Panc1 (cell line): ENCODE results near the gene ZCWPW2. TPM values are rescaled to one million over a fixed set of nuclear protein-coding genes. Genes with fewer than 3 reads are reported as not detected.

Source experiments
- ATAC-seq: fragments of 200-7000 bp; cut with Tn5 transposase; 2 replicates; pipeline ENCODE4 v1.9.1; 2020; ENCODE audit warnings: mild to moderate bottlenecking, moderate library complexity
- BruUV-seq: library from RNA; stranded (reverse); fragments of 400-500 nt; replicated peaks from 2 replicates; lab custom pipeline; 2021; lab: Mats Ljungman, UMichigan
- CTCF ChIA-PET: fragments of 300-600 bp; sonication (Branson Sonifier 250); formaldehyde crosslinking; loops from one replicate; lab custom pipeline; 2022; ENCODE audit warnings: antibody characterized with exemption; lab: Charles Lee
- POLR2A ChIA-PET: fragments of 300-600 bp; sonication (Branson Sonifier 250); formaldehyde crosslinking; loops from one replicate; lab custom pipeline; 2022; ENCODE audit warnings: antibody characterized with exemption; lab: Charles Lee
- DNase-seq: peaks from one replicate; pipeline ENCODE4 v3.0.0-alpha.2; 2010; ENCODE audit warnings: low read depth, low spot score
- H3K27ac ChIP-seq: 2 replicates; pipeline ENCODE4 v1.5.1; 2011; ENCODE audit warnings: mild to moderate bottlenecking, low read length, inconsistent platforms
- H3K27me3 ChIP-seq: fragments of 200-500 bp; sonication (Bioruptor generic); 2 replicates; pipeline ENCODE4 v1.6.0; 2014; ENCODE audit warnings: low read length, inconsistent platforms; ENCODE audit not compliant: control insufficient read depth, insufficient read depth
- H3K36me3 ChIP-seq: fragments of 200-500 bp; sonication (Bioruptor generic); 2 replicates; pipeline ENCODE4 v1.5.1; 2014; ENCODE audit warnings: inconsistent platforms, mild to moderate bottlenecking, low read length, moderate library complexity; ENCODE audit not compliant: control insufficient read depth, insufficient read depth
- H3K4me1 ChIP-seq: 2 replicates; pipeline ENCODE4 v1.5.1; 2011; ENCODE audit warnings: inconsistent platforms, mild to moderate bottlenecking, low read length, moderate library complexity; ENCODE audit not compliant: control insufficient read depth, insufficient read depth
- H3K4me3 ChIP-seq, 2 experiments: 2 replicates each; pipeline ENCODE4 v1.5.1; 2011 to 2012; ENCODE audit warnings: low read depth in 2 of 2, low read length in 2 of 2, mild to moderate bottlenecking in 2 of 2, inconsistent platforms in 1 of 2, moderate library complexity in 1 of 2
- H3K9me3 ChIP-seq: fragments of 200-500 bp; sonication (Bioruptor generic); 2 replicates; pipeline ENCODE4 v1.5.1; 2014; ENCODE audit warnings: low read depth, mild to moderate bottlenecking, inconsistent platforms, low read length, moderate library complexity; ENCODE audit not compliant: control insufficient read depth, insufficient read depth
- POLR2AphosphoS5 ChIP-seq: IDR thresholded peaks from 2 replicates; pipeline ENCODE4 v1.6.1; 2012; ENCODE audit warnings: mild to moderate bottlenecking, low read depth, low read length, moderate library complexity
- SIN3A ChIP-seq: IDR thresholded peaks from 2 replicates; pipeline ENCODE4 v1.6.1; 2012; ENCODE audit warnings: low read depth, mild to moderate bottlenecking, low read length, moderate library complexity, borderline replicate concordance; ENCODE audit not compliant: insufficient read depth
- TCF7L2 ChIP-seq: IDR thresholded peaks from 2 replicates; pipeline ENCODE4 v1.6.1; 2011; ENCODE audit warnings: mild to moderate bottlenecking, low read depth, low read length, inconsistent platforms
- in situ Hi-C: cut with HindIII; loops from 2 replicates; pipeline ENCODE4 v1.10.0; 2016; ENCODE audit warnings: low sequenced_read_pairs, low pct_unique_long_range_greater_than_20kb
- intact Hi-C: fragments of 100-400 bp; cut with micrococcal nuclease; formaldehyde crosslinking; loops from one replicate; pipeline ENCODE4 v1.10.0; 2022; ENCODE audit not compliant: unreplicated experiment
- total RNA-seq: library from RNA; stranded (reverse); gene quantifications from one replicate; pipeline ENCODE4 v1.2.1, GENCODE V29; 2021; ENCODE audit not compliant: unreplicated experiment
- TF ChIP-seq, protein P1 (sequence below): fragments of 450-650 bp; IDR thresholded peaks from 2 replicates; pipeline ENCODE4 v1.5.1; 2017; ENCODE audit warnings: mild to moderate bottlenecking
- TF ChIP-seq, protein P2 (sequence below), 2 experiments: IDR thresholded peaks; 2 replicates each; pipeline ENCODE4 v1.6.1; 2011 to 2012; ENCODE audit warnings: low read depth in 2 of 2, control low read depth in 1 of 2, low read length in 1 of 2, mild to moderate bottlenecking in 1 of 2, moderate library complexity in 1 of 2; ENCODE audit not compliant: insufficient read depth in 1 of 2

The ZCWPW2 gene
- total RNA-seq, 1 experiment from 2014 or later = 0.82 TPM

DNA sequence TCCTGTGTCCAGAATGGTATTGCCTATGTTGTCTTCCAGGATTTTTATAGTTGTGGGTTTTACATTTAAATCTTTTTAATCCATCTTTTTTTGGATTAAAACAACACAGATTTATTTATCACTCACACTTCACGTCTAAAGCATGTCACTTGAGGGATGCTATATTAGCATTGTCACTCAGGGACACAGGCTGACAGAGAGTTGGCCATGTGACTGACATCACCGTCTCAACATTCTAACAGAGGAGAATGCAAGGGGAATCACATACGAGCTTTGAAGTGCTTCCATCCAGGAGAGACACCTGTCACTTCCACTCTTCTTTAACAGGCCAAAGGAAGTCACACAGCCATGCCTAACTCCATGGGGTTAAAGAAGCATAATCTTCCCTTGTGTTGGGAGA, 204.7 kb downstream of the ZCWPW2 start:
- CTCF ChIA-PET = no interaction called here
- POLR2A ChIA-PET = no interaction called here
- intact Hi-C loops (no loop called here), in situ Hi-C loops (no loop called here)
- Histone ChIP-seq H3K4me3 (no peak overlapping the region), H3K27me3 (no peaks in the 10 kb centered on the region), H3K4me1 (no peaks in the 10 kb centered on the region), H3K27ac (no peak overlapping the region), H3K9me3 (no peaks in the 10 kb centered on the region), H3K36me3 (no peaks in the 10 kb centered on the region)
- ATAC-seq (no peak), DNase-seq (no peak)
- no TSS peak for BruUV-seq
- TF ChIP-seq, protein P1, sequence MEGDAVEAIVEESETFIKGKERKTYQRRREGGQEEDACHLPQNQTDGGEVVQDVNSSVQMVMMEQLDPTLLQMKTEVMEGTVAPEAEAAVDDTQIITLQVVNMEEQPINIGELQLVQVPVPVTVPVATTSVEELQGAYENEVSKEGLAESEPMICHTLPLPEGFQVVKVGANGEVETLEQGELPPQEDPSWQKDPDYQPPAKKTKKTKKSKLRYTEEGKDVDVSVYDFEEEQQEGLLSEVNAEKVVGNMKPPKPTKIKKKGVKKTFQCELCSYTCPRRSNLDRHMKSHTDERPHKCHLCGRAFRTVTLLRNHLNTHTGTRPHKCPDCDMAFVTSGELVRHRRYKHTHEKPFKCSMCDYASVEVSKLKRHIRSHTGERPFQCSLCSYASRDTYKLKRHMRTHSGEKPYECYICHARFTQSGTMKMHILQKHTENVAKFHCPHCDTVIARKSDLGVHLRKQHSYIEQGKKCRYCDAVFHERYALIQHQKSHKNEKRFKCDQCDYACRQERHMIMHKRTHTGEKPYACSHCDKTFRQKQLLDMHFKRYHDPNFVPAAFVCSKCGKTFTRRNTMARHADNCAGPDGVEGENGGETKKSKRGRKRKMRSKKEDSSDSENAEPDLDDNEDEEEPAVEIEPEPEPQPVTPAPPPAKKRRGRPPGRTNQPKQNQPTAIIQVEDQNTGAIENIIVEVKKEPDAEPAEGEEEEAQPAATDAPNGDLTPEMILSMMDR = no peak
- TF ChIP-seq POLR2AphosphoS5 (no peak), SIN3A (no peak), TCF7L2 (no peak)
- TF ChIP-seq, protein P2, sequence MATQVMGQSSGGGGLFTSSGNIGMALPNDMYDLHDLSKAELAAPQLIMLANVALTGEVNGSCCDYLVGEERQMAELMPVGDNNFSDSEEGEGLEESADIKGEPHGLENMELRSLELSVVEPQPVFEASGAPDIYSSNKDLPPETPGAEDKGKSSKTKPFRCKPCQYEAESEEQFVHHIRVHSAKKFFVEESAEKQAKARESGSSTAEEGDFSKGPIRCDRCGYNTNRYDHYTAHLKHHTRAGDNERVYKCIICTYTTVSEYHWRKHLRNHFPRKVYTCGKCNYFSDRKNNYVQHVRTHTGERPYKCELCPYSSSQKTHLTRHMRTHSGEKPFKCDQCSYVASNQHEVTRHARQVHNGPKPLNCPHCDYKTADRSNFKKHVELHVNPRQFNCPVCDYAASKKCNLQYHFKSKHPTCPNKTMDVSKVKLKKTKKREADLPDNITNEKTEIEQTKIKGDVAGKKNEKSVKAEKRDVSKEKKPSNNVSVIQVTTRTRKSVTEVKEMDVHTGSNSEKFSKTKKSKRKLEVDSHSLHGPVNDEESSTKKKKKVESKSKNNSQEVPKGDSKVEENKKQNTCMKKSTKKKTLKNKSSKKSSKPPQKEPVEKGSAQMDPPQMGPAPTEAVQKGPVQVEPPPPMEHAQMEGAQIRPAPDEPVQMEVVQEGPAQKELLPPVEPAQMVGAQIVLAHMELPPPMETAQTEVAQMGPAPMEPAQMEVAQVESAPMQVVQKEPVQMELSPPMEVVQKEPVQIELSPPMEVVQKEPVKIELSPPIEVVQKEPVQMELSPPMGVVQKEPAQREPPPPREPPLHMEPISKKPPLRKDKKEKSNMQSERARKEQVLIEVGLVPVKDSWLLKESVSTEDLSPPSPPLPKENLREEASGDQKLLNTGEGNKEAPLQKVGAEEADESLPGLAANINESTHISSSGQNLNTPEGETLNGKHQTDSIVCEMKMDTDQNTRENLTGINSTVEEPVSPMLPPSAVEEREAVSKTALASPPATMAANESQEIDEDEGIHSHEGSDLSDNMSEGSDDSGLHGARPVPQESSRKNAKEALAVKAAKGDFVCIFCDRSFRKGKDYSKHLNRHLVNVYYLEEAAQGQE (IDR thresholded peaks at IDR 0.05; ENCODE audit: insufficient read depth in 1 of 2, low read depth in 2 of 2, low read length in 1 of 2) = no peak

DNA sequence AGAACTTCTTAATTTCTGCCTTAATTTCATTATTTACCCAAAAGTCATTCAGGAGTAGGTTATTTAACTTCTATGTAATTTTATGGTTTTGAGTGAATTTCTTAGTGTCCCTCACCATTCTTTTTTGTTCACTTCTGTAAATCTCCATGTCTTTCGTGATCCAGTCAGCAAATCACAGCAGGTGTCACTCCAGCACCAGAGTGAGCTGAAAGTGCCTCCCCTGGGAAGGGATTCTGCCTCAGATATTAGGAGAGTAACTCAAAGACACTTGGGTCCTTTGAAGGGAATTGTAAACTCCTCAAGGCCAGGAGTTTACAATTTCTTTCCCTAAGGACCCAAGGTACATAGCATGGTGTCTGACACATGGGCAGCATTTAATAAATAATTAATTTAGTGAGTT, 207.7 kb downstream of the ZCWPW2 start:
- Histone ChIP-seq H3K36me3 (no peaks in the 10 kb centered on the region), H3K9me3 (no peaks in the 10 kb centered on the region), H3K27me3 (no peaks in the 10 kb centered on the region), H3K4me1 (no peaks in the 10 kb centered on the region), H3K27ac (no peak overlapping the region), H3K4me3 (no peak overlapping the region)
- in situ Hi-C loops = no loop called here
- ChIA-PET CTCF (no interaction called here), POLR2A (no interaction called here)
- intact Hi-C loops = no loop called here
- BruUV-seq = no TSS peak
- ATAC-seq (no peak), DNase-seq (no peak)
- TF ChIP-seq, protein P1 = no peak
- TF ChIP-seq, protein P2 (IDR thresholded peaks at IDR 0.05; ENCODE audit: insufficient read depth in 1 of 2, low read depth in 2 of 2, low read length in 1 of 2) = no peak
- no peak for TF ChIP-seq TCF7L2
- TF ChIP-seq POLR2AphosphoS5 = no peak
- no peak for TF ChIP-seq SIN3A
